ENCODE measurements around the gene PPP1R1A.

Gene PPP1R1A

DNA sequence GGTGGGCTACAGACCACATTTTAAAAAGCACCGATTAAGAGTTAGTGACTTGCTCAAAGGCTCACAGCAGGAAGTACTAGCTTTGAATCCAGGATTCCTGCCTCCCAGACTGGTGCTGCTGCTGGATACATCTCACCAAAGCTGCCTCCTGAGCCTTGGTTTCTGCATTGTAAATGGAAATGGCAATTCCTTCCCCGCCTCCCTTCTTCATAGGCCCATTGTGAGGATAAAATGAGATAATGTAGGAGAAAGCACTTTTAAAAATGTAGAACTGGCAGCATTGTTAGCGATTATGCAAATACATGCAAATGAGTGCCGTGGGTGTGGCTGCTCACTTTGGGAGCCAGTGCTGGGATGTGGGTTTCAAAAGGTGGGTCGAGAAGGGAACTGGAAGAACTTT is 23.7 kb downstream of the PPP1R1A start:
- no peak overlapping the region for H3K4me3 ChIP-seq (ENCODE audit: low read depth, low read length)
- TF ChIP-seq POLR2A (IDR thresholded peaks at IDR 0.05; ENCODE audit: extremely low read depth, insufficient read length) (no peak), MYC (IDR thresholded peaks at IDR 0.05; ENCODE audit: low read depth, low read length) (no peak)
- TF ChIP-seq, protein P1, sequence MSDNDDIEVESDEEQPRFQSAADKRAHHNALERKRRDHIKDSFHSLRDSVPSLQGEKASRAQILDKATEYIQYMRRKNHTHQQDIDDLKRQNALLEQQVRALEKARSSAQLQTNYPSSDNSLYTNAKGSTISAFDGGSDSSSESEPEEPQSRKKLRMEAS (IDR thresholded peaks at IDR 0.05; ENCODE audit: low read depth, low read length): no peak
- TF ChIP-seq, protein P2, sequence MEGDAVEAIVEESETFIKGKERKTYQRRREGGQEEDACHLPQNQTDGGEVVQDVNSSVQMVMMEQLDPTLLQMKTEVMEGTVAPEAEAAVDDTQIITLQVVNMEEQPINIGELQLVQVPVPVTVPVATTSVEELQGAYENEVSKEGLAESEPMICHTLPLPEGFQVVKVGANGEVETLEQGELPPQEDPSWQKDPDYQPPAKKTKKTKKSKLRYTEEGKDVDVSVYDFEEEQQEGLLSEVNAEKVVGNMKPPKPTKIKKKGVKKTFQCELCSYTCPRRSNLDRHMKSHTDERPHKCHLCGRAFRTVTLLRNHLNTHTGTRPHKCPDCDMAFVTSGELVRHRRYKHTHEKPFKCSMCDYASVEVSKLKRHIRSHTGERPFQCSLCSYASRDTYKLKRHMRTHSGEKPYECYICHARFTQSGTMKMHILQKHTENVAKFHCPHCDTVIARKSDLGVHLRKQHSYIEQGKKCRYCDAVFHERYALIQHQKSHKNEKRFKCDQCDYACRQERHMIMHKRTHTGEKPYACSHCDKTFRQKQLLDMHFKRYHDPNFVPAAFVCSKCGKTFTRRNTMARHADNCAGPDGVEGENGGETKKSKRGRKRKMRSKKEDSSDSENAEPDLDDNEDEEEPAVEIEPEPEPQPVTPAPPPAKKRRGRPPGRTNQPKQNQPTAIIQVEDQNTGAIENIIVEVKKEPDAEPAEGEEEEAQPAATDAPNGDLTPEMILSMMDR (IDR thresholded peaks at IDR 0.05; ENCODE audit: low read depth, low read length): no peak
- DNase-seq (ENCODE audit: low read depth): no peak

DNA sequence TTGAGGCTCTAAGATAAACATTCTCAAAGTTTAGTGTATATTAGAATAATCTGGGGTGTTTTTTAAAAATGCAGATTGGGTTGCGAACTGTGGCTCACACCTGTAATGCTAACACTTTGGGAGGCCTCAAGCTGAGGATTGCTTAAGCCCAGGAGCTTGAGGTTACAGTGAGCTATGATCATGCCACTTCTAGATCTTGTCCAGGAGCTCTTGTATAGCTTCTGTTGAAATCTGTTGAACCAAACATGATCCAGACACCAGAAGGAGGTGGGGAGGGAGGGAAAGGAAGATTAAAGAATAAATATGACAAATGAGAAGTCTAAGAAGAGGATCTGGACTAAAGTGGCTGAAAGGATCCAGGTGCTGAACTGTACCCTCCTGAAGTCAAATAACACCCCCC is 24.7 kb downstream of the PPP1R1A start:
- no peak for DNase-seq (ENCODE audit: low read depth)

GRCh38 chr12:54562750-54563356 is 25.6 kb downstream of the PPP1R1A start:
- H3K4me3 ChIP-seq (ENCODE audit: low read depth, low read length): no peak overlapping the region
- DNase-seq (ENCODE audit: low read depth): no peak
- TF ChIP-seq, protein P2 (IDR thresholded peaks at IDR 0.05; ENCODE audit: low read depth, low read length): no peak
- TF ChIP-seq, protein P1 (IDR thresholded peaks at IDR 0.05; ENCODE audit: low read depth, low read length): no peak
- TF ChIP-seq POLR2A (IDR thresholded peaks at IDR 0.05; ENCODE audit: extremely low read depth, insufficient read length) (no peak), MYC (IDR thresholded peaks at IDR 0.05; ENCODE audit: low read depth, low read length) (no peak)

More for the DNA sequence above, 24.7 kb downstream of the PPP1R1A start:
- no peak overlapping the region for H3K4me3 ChIP-seq (ENCODE audit: low read depth, low read length)
- TF ChIP-seq, protein P2 (IDR thresholded peaks at IDR 0.05; ENCODE audit: low read depth, low read length): no peak
- TF ChIP-seq MYC (IDR thresholded peaks at IDR 0.05; ENCODE audit: low read depth, low read length) (no peak), POLR2A (IDR thresholded peaks at IDR 0.05; ENCODE audit: extremely low read depth, insufficient read length) (no peak)
- TF ChIP-seq, protein P1 (IDR thresholded peaks at IDR 0.05; ENCODE audit: low read depth, low read length): no peak

DNA sequence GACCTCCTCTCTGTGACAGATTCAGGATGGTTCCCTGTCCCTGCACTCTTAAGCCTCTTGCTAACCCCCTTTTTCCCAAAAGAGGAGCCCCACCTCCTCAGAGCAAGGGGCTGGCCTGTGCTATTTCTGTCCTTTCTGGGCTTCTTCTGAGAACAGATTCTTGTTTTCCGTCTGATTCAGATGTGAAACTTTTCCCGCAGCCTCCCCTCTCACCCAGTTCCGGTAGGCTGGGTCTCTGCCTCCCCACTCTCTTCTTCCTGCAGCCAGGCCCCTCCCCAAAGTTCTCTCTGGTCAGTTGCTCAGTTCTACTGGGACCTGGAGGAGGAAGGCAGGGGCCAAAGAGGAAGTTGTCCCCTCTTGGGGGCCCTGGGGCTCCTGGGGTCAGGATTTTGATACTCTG is 27.3 kb downstream of the PPP1R1A start:
- DNase-seq (ENCODE audit: low read depth): peak; percentile 78
- H3K4me3 ChIP-seq (ENCODE audit: low read depth, low read length): peak overlapping the region; percentile 54
- TF ChIP-seq MYC (IDR thresholded peaks at IDR 0.05; ENCODE audit: low read depth, low read length) (no peak), POLR2A (IDR thresholded peaks at IDR 0.05; ENCODE audit: extremely low read depth, insufficient read length) (no peak)
- TF ChIP-seq, protein P1 (IDR thresholded peaks at IDR 0.05; ENCODE audit: low read depth, low read length): no peak
- TF ChIP-seq, protein P2 (IDR thresholded peaks at IDR 0.05; ENCODE audit: low read depth, low read length): no peak

DNA sequence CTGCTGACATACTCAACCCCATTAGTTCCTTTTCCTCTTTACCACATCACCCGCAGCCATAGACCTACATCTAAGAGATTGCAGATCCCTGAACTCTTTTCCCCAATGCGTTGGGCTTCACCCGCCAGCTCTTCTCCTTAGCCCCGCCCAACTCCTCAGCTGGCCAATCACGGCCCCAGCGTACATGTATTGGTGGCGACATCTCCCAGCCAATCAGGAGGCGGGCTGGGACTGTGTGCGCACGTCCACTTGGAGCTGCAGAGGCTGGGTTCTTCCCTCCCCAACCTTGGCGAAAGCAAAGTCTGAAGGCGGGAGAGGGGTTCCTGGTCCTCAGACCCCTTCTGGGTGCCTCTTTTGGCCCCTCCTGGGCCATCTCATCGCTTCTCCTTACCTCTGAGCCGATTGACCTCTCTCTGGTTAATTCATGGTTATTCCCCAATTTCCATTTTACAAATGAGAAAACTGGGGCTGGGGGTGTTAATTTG is 28.0 kb downstream of the PPP1R1A start:
- peak overlapping the region; percentile 54 for H3K4me3 ChIP-seq (ENCODE audit: low read depth, low read length)
- no peak for TF ChIP-seq MYC (IDR thresholded peaks at IDR 0.05; ENCODE audit: low read depth, low read length)
- TF ChIP-seq, protein P2 (IDR thresholded peaks at IDR 0.05; ENCODE audit: low read depth, low read length): no peak
- TF ChIP-seq, protein P1 (IDR thresholded peaks at IDR 0.05; ENCODE audit: low read depth, low read length): no peak
- no peak for TF ChIP-seq POLR2A (IDR thresholded peaks at IDR 0.05; ENCODE audit: extremely low read depth, insufficient read length)
- peak; percentile 97 for DNase-seq (ENCODE audit: low read depth)
